Measurements from ENCODE around the gene PATJ.
"Not testable (repeated sequence)": the region's sequence is repeated elsewhere in the genome, so short reads cannot be mapped to it uniquely, and the experiment has no call there.

Gene PATJ

DNA sequence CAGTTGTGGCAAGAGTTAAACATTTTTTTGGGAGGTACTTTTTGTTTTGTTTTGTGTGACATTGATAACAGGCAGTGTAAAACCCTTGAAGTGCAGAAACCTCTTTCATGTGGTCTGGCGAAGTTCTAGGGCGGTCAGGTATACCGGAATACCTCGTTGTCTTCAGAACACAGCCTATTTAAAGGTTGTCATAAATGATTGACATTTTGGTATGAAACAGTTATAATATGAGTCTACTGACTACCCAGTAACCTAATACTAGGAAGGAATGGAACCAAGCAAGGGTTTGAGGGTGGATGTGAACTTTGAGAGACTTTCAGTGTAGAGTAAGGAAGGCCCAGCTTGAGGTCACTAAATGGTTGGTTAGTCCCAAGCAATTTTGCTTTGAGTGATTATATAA is 40.5 kb downstream of the PATJ start:
- TF ChIP-seq, protein P1, sequence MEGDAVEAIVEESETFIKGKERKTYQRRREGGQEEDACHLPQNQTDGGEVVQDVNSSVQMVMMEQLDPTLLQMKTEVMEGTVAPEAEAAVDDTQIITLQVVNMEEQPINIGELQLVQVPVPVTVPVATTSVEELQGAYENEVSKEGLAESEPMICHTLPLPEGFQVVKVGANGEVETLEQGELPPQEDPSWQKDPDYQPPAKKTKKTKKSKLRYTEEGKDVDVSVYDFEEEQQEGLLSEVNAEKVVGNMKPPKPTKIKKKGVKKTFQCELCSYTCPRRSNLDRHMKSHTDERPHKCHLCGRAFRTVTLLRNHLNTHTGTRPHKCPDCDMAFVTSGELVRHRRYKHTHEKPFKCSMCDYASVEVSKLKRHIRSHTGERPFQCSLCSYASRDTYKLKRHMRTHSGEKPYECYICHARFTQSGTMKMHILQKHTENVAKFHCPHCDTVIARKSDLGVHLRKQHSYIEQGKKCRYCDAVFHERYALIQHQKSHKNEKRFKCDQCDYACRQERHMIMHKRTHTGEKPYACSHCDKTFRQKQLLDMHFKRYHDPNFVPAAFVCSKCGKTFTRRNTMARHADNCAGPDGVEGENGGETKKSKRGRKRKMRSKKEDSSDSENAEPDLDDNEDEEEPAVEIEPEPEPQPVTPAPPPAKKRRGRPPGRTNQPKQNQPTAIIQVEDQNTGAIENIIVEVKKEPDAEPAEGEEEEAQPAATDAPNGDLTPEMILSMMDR (IDR thresholded peaks at IDR 0.05; ENCODE audit: low read depth, low read length), result no peak
- H3K4me3 ChIP-seq (ENCODE audit: low read depth, low read length), result no peak overlapping the region

DNA sequence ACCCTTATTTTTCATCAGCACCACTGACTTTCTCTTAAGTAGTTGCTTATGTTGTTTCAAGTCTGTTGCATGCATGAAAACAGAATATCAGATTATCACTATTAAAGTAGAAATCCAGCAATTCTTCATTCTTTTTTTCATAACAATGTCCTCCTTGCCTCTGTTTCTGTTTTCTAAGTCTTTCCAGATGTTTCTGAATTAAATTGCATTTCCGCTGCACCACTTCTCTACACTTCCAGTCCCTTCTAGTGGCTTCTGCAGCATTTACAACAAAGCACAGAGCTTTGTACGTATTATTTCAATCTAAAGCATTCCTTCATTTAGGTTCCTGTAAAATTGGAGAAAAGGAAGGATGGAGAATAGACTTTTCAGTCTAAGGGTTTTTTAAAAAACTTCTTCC is 42.4 kb downstream of the PATJ start:
- TF ChIP-seq, protein P1 (IDR thresholded peaks at IDR 0.05; ENCODE audit: low read depth, low read length), result no peak
- no peak overlapping the region for H3K4me3 ChIP-seq (ENCODE audit: low read depth, low read length)

DNA sequence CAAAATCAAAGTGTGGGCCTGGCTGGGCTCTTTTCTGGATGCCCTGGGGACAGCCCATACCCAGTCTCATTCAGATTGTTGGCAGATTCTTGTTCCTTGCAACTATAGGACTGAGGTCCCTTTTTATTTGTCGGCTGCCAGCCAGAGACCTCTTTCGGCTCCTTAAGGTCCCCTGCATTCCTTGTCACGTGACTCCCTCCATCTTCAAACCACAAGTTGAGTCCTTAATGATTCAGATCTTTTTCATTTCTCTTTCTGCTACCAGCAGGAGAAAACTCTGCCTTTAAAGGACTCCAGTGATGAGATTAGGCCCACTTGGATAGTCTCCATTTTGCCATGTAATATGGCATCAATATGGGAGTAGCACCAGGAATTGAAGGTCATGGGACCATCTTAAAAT is 48.6 kb downstream of the PATJ start:
- TF ChIP-seq, protein P1 (IDR thresholded peaks at IDR 0.05; ENCODE audit: low read depth, low read length), result no peak
- no peak overlapping the region for H3K4me3 ChIP-seq (ENCODE audit: low read depth, low read length)

GRCh38 chr1:61797045-61797755 is 54.9 kb downstream of the PATJ start:
- TF ChIP-seq, protein P1 (IDR thresholded peaks at IDR 0.05; ENCODE audit: low read depth, low read length), result no peak
- no peak overlapping the region for H3K4me3 ChIP-seq (ENCODE audit: low read depth, low read length)

DNA sequence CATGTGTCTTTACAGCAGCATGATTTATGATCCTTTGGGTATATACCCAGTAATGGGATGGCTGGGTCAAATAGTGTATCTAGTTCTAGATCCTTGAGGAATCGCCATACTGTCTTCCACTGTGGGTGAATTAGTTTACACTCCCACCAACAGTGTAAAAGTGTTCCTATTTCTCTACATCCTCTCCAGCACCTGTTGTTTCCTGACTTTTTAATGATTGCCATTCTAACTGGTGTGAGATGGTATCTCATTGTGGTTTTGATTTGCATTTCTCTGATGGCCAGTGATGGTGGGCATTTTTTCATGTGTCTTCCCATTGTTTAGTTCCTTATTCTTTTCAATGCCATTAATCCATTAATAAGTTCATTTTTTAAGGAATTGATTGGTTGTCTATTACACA is 58.8 kb downstream of the PATJ start:
- not testable (repeated sequence) for H3K4me3 ChIP-seq (ENCODE audit: low read depth, low read length)

DNA sequence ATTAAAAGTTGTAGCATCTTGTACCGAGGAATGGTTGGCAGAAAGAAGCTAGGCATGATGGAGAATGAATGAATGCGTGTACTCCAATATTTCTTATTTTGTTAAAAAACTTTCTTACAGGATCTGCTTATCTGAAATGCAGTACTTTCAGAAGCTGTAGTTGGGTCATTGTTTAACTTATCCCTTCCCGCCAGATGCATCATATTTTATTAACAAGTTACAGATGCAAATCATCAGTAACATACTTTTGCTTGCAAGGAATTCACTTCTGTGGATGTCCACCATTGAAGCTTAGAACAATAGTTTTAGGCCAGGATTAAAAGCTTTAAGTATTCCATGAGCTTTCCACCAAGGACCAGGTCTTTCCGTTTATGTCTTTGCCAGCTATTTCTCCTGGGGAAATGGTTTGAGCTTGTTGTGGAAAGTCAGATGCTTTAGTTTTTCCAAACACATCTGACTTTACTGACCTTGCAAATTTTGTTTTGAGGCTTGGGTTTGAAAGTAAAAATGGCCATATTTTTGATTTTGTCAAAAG is 65.4 kb downstream of the PATJ start:
- no peak overlapping the region for H3K4me3 ChIP-seq (ENCODE audit: low read depth, low read length)
- TF ChIP-seq, protein P1 (IDR thresholded peaks at IDR 0.05; ENCODE audit: low read depth, low read length), result no peak

GRCh38 chr1:61808321-61808720 is 66.0 kb downstream of the PATJ start:
- TF ChIP-seq, protein P1 (IDR thresholded peaks at IDR 0.05; ENCODE audit: low read depth, low read length), result no peak
- H3K4me3 ChIP-seq (ENCODE audit: low read depth, low read length), result no peak overlapping the region

GRCh38 chr1:61808968-61809367 is 66.7 kb downstream of the PATJ start:
- TF ChIP-seq, protein P1 (IDR thresholded peaks at IDR 0.05; ENCODE audit: low read depth, low read length), result no peak
- H3K4me3 ChIP-seq (ENCODE audit: low read depth, low read length), result no peak overlapping the region
